GM18511 (cell line): Measurements from ENCODE around the gene ZNF398.
"Not testable (repeated sequence)": the region's sequence is repeated elsewhere in the genome, so short reads cannot be mapped to it uniquely, and the experiment has no call there.

Source experiments
- ATAC-seq: cut with Tn5 transposase; IDR thresholded peaks from one replicate; pipeline ENCODE4 v1.9.1; 2021; ENCODE audit warnings: mild to moderate bottlenecking, moderate library complexity; ENCODE audit not compliant: unreplicated experiment

ZNF398 gene

GRCh38 chr7:149147072-149147751 is at the start of gene ZNF398:
Gene ZNF398 (plus strand): TSS chr7:149147453. CDS start chr7:149147743, 290 bp downstream.
- ATAC-seq, result peak; percentile 80

GRCh38 chr7:149099058-149099457 is 48.2 kb upstream of the ZNF398 start:
- ATAC-seq, result no peak

GRCh38 chr7:149100821-149101220 is 46.4 kb upstream of the ZNF398 start:
- ATAC-seq, result no peak

GRCh38 chr7:149102666-149103065 is 44.6 kb upstream of the ZNF398 start:
- no peak for ATAC-seq

- ATAC-seq, result no peak
Measured at GRCh38 chr7:149103424-149103823, 43.8 kb upstream of the ZNF398 start.

GRCh38 chr7:149104214-149104613 is 43.0 kb upstream of the ZNF398 start:
- ATAC-seq, result no peak

- ATAC-seq, result no peak
Measured at GRCh38 chr7:149104749-149105148, 42.5 kb upstream of the ZNF398 start.

- no peak for ATAC-seq
Measured at GRCh38 chr7:149109969-149110368, 37.3 kb upstream of the ZNF398 start.

- ATAC-seq, result no peak
Measured at GRCh38 chr7:149125189-149125862, 21.9 kb upstream of the ZNF398 start.

- ATAC-seq, result peak; percentile 86
Measured at GRCh38 chr7:149125863-149126661, 21.2 kb upstream of the ZNF398 start, which contains the start of gene ZNF425. Gene ZNF425 (minus strand): TSS chr7:149126324. CDS start chr7:149126213, 111 bp downstream.

GRCh38 chr7:149126662-149127266 is 20.5 kb upstream of the ZNF398 start:
- ATAC-seq, result peak; percentile 58

GRCh38 chr7:149130572-149131198 is 16.6 kb upstream of the ZNF398 start:
- no peak for ATAC-seq

- ATAC-seq, result no peak
Measured at GRCh38 chr7:149133028-149133710, 14.1 kb upstream of the ZNF398 start.

GRCh38 chr7:149136118-149136517 is 11.1 kb upstream of the ZNF398 start:
- ATAC-seq, result no peak

- no peak for ATAC-seq
Measured at GRCh38 chr7:149140831-149141230, 6.4 kb upstream of the ZNF398 start.

GRCh38 chr7:149141893-149142292 is 5.4 kb upstream of the ZNF398 start:
- ATAC-seq, result no peak

- ATAC-seq, result not testable (repeated sequence)
Measured at GRCh38 chr7:149144436-149144922, 2.8 kb upstream of the ZNF398 start.

- ATAC-seq, result no peak
Measured at GRCh38 chr7:149145031-149145845, 2.0 kb upstream of the ZNF398 start.
